ENCODE measurements around the gene CIBAR2.

- TF ChIP-seq CTCF (IDR thresholded peaks at IDR 0.05; ENCODE audit: poor library complexity) (no peak), EZH2phosphoT487 (IDR thresholded peaks at IDR 0.05; ENCODE audit: low read depth, severe bottlenecking, unreplicated experiment) (no peak), EZH2 (IDR thresholded peaks at IDR 0.05; ENCODE audit: borderline replicate concordance) (no peak)
These were observed 44.2 kb upstream of the CIBAR2 start for GRCh38 chr16:85156440-85156839.

Data from hepatocyte (in vitro differentiated cells).